Right renal cortex interstitium (tissue), 3 donors: ENCODE results near the gene MICU1. TPM values are rescaled to one million over a fixed set of nuclear protein-coding genes. Genes with fewer than 3 reads are reported as not detected.
"Not testable (repeated sequence)": the region's sequence is repeated elsewhere in the genome, so short reads cannot be mapped to it uniquely, and the experiment has no call there.

Source experiments
- DNase-seq, 3 donors: peaks; one replicate each; pipeline ENCODE4 v3.0.0-alpha.2; 2013; ENCODE audit warnings: low read depth in 3 of 3, low spot score in 2 of 3
- polyA plus RNA-seq, 3 donors: library from polyadenylated mRNA; unstranded; fragments of 120-200 nt; gene quantifications; one replicate each; pipeline ENCODE4 v1.2.1, GENCODE V29; 2013; ENCODE audit not compliant: insufficient read length in 3 of 3

The MICU1 gene, protein sequence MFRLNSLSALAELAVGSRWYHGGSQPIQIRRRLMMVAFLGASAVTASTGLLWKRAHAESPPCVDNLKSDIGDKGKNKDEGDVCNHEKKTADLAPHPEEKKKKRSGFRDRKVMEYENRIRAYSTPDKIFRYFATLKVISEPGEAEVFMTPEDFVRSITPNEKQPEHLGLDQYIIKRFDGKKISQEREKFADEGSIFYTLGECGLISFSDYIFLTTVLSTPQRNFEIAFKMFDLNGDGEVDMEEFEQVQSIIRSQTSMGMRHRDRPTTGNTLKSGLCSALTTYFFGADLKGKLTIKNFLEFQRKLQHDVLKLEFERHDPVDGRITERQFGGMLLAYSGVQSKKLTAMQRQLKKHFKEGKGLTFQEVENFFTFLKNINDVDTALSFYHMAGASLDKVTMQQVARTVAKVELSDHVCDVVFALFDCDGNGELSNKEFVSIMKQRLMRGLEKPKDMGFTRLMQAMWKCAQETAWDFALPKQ
- polyA plus RNA-seq = 10 to 100 TPM; 81.8 to 96.0 (median 92.6) TPM

- DNase-seq = peak; percentile 88 to 95 (median 91)
Observed at GRCh38 chr10:72625608-72626443, at the start of gene MICU1. TSS of gene MICU1 (minus strand) at chr10:72626079. CDS start at chr10:72566793, 59,286 bp downstream.

DNA sequence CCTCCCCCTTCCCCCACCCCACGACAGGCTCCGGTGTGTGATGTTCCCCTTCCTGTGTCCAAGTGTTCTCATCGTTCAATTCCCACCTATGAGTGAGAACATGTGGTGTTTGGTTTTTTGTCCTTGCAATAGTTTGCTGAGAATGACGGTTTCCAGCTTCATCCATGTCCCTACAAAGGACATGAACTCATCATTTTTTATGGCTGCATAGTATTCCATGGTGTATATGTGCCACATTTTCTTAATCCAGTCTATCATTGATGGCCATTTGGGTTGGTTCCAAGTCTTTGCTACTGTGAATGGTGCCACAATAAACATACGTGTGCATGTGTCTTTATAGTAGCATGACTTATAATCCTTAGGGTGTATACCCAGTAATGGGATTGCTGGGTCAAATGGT, 48.3 kb upstream of the MICU1 start:
- DNase-seq = not testable (repeated sequence)

DNA sequence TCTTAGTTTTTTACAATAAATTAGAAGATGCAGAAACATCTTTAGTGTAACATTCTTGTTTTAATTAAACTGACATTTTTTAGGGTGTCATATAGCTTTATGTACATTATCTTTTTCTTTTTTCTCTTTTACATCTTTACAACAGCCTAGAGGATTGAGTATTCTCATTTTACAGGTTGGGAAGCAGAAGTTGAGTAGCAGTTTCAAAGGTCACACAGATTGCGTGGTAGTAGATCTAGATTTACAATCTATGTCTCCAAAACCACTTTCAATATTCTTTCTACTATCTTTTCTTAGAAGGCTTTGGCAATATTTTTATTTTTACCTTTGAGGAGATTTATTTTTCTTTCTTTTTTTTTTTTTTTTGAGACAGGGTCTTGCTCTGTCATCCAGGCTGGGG, 47.4 kb upstream of the MICU1 start:
- DNase-seq = no peak

DNA sequence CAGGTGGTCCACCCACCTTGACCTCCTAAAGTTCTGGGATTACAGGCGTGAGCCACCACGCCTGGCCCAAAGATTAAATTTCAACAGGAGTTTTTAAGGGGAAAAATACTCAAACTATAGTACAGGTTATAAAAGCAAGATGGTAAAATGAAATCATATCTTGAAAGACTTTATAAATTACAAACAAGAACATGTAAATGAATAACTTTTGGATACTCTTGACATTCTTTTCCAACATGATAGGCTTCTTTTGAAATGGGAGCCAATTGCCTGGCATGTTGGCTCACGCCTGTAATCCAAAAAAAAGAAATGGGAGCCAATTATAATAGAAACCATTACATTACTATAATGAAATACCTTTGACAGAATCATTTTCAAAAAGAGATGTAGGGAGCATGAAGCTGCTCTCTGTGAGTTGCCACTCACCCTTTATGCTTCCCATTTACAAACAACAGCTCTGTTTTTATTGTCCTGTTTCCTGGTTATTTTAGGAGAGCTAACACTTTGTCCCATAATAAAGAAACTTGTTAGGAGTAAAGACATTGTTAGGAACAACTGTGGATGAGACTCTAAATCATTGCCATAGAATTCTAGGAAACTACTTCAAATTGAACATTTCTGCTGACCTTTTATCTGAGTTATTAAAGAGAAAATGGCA, 41.5 kb upstream of the MICU1 start:
- no peak for DNase-seq

GRCh38 chr10:72665925-72666324, 40.0 kb upstream of the MICU1 start:
- DNase-seq = no peak

GRCh38 chr10:72663971-72664370, 38.1 kb upstream of the MICU1 start:
- no peak for DNase-seq

DNA sequence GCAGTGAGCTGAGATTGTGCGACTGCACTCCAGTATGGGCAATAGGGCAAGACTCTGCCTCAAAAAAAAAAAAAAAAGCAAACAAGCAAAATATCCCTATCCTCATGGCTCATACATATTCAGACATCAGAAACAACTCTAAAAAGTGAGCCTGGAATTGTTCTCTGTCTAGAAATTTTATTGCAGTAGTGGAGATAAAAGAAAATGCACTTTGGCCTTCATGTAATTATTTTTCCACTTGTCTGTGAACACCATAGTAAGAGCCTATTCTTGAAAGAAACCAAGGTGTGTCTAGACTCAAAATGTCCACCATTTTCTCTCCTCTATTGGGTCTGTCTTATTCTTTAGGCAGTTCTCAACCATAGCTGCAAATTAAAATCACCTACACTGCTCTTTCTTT, 35.6 kb upstream of the MICU1 start:
- no peak for DNase-seq

DNA sequence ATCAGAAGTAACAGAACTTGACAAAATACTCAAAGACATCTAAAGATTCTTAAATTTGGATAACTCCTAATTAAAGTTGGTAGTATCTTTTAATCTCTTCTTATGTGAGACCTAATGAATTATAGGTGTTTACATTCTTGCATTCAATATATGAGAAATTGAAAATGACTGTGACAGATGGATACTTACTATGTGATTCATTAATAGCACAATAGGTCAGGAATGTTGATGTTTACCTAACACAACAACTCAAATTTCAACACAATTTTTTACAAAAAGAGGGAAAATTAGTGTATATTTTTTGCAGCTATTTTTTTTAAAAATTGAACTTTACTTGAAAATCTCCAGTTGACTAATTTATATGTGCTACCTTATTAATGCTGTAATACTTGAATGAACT, 34.3 kb upstream of the MICU1 start:
- no peak for DNase-seq

DNA sequence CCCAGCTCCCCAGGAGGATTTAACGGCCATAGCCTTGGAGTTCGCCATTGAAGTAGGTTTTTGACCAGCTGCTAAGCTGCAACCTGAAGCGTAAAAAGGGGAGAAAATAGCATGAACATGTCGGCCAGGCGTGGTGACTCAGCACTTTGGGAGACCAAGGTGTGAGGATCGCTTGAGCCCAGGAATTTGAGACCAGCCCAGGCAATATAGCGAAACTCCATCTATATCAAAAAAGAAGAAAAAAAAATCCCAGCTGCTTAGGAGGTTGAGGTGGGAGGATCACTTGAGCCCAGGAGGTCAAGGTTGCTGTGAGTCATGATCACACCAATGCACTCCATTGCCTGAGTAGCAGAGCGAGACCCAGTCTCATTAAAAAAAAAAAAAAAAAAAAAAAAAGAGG, 33.8 kb upstream of the MICU1 start:
- DNase-seq = no peak

- DNase-seq = no peak
Observed at GRCh38 chr10:72658696-72659400, 33.0 kb upstream of the MICU1 start.

- DNase-seq = no peak
Observed at GRCh38 chr10:72654720-72655119, 28.8 kb upstream of the MICU1 start.

- no peak for DNase-seq
Observed at GRCh38 chr10:72653383-72654096, 27.7 kb upstream of the MICU1 start.

DNA sequence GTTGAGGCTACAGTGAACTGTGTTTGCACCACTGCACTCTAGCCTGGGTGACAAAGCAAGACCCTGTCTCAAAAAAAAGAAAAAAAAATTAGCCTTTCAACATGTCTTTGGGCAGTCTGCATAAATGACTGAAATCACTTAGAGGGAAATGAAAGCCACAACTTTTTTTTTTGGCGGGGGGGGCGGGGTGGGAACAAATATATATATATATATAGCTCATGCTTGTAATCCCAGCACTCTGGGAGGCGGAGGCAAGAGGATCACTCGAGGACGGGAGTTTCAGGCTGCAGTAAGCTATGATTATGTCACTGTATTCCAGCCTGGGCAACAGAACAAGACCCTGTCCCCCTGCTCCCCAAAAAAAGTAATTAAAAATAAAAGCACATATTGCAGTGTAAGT, 23.4 kb upstream of the MICU1 start:
- DNase-seq = no peak

GRCh38 chr10:72648301-72648700, 22.4 kb upstream of the MICU1 start:
- no peak for DNase-seq

DNA sequence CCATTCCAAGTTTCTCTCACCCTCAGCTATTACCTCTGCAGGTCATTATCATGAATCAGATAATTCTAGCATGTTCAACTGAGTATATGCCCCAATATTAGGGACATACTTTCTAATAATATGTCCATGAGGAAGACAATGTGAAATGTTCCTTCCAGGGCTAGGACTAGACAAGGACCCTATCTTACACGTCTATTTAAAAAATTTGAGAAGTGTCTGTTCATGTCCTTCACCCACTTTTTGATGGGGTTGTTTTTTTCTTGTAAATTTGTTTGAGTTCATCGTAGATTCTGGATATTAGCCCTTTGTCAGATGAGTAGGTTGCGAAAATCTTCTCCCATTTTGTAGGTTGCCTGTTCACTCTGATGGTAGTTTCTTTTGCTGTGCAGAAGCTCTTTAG, 21.1 kb upstream of the MICU1 start:
- DNase-seq = not testable (repeated sequence)

DNA sequence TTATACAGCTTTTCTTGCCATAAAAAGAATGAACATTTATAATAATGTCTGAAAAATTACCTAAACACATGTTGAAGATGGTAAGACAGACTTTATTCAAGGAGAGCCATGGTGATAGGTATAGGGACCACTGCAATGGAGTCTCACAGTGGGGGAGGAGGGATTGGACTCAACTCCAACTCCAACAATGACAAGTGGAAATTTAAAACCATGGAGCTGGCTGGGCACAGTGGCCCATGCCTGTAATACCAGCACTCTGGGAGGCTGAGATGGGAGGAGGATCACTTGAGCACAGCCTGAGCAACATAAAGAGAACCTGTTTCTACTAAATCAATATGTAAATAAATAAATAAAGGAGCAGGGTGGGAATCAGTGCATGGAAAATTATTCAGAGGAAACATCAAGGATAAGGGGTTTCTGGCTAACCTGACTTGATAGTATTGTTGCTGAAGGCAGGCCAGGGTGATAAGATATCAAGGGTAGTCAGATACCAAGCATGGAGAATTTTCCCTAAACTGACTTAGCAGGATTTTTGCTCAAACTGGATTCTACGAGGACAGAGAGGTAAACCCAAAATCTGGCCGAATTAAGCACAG, 19.5 kb upstream of the MICU1 start:
- DNase-seq = no peak

DNA sequence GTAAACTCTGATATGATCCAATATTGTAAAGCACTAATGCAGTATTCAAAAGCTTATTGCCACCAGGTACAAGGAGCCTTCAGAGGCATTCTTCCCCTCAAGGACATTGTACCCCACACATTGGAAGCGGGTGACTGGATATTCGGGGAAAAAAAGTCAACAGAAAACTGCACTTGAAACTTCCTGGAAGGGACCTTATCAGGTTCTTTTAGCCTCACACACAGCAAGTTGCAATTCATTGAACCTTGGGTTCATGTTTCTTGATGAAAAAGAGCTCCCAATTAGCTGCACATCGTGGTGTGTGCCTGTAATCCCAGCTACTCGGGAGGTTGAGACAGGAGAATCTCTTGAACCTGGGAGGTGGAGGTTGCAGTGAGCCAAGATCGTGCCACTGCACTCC, 16.4 kb upstream of the MICU1 start:
- DNase-seq = no peak

DNA sequence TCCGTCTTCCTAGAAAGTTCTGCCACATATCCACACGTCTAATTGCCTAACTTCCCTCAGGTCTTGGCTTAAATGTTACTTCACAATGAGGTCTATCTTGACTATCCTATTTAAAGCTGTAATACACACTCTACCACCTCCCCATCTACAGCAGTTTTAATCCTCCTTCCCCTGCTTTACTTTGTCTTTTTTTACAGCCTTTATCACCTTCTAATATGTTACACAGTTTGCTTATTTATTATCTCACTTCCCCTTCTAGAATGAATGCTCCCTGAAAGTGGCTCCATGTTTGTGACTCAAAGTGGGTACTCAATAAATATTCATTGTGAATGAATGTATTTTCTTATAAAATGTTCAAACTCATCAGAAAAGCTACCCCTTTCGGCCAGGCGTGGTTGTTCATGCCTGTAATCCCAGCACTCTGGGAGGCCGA, 13.6 kb upstream of the MICU1 start:
- no peak for DNase-seq
